NCI-H1417 treated with DMSO at 0.1 percent for 48 hours (cell line): Measurements from ENCODE around the gene NIM1K.
"Not testable (repeated sequence)": the region's sequence is repeated elsewhere in the genome, so short reads cannot be mapped to it uniquely, and the experiment has no call there.

ENCODE experiments used
- DNase-seq: peaks from one replicate; lab custom pipeline; 2025; lab: John Stamatoyannopoulos, UW

NIM1K gene

DNA sequence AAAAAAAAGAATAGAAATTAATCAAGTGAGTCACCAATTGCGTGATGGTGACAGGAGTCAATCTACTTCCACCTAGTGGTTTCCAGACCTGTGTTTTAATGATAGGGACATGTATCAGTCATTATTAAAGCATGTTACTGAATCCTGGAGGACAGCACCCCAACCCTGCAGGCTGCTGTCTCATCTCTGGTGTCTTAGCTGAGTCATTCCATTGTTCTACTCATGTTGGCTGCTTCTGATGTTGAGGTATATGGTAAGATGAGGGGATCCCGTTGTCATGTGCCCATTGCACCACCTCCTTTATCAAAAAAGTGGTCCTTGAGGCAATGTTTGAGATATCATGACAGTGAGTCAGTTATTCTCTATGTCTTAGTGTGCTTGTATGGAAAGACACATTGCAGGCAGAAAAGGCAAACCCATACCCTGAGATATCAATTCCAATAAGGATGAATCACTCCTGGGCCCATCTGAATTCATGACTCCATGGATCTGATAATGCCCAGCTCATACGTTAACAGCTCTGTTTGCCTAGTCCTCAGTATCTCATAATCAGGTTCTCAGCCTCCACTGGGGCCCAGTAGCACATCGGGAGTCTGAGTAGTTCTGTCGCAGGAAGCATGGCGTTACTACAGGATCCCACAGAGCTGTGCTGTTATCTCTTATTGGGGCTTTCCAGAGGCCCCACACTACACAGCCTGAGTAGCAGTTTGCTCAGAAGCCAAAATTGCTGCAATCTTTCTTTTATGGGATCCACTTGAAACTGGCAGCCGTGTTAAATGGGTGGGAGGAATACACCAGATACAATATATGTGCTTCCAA, 90.0 kb downstream of the NIM1K start:
- no peak for DNase-seq

DNA sequence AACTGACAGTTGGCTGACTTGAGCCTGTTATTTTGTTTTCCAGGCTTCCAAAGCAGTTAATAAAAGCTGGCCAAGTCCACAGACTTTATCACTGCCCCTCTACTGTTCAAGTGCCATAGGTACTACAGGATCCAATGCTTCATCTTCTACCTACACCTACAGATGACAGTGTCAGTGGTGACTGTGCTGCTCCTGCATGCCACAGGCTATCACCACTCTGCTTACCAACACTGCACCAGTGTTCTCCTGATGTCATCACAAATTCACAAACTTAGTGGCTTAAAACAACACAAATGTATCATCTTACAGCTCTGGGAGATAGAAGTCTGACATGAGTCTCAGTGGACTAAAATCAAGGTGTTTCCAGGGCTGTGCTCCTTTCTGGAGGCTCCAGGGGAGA, 94.6 kb downstream of the NIM1K start:
- DNase-seq, result no peak

DNA sequence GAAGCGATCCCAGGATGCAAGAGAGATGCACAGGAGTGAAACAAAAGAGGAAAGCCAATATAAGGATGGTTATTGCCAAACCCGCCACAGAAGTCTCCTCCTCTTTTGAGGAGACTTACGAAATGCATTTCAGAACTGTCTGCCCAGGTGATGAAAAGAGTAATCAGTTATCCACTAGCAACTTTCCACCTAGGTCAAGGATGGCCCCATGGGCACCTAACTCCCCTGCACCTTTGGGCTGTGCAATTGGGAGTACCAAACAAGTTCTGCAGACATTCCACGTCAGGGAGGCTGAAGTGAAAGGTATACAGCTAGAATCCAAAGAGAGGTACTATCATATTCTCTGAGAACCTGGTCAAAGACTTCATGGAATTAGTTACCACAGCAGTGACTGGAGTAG, 95.5 kb downstream of the NIM1K start:
- DNase-seq, result no peak

DNA sequence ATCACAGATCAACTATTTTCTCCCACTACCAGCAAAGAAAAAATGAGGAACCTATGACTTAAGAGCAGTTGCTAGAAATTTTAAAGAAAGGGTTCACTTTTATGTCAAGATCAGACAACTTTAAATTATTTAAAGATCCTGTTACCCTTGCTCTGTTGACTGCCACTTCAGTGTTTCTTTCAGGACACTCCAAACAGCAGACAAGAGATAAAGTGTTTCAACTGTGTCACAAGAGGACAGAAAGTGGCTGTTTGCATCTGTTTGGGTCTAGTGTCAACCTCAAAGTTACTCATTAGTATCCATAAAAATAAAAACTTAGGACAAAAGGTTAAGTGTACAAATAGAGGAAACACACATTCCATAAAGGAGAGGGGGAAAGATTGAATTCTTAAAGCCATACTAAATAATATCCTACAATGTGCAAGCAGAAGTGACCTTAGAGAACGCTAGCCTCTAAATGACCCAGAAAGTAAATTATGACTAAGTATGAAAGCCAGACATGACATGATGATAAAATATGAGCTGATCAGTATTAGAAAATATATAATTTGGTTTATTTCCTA, 96.3 kb downstream of the NIM1K start:
- DNase-seq, result no peak

DNA sequence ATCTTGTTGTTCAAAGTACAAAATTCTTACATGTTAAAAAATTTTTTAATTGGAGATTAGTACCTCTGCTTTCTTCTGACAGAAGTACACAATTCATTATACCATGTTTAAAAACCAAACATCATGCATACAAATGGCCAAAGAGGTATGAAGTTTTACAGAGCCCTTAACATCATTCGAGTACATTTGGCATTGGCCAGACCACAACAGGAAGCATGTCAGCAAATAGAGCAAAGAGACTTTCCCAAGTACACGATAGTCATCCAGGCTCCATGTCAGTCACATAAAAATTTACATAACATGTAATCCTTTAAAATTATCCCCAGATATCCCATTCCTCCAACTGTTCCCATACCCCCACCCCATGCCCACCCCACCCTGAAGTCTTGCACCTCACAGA, 98.7 kb downstream of the NIM1K start:
- no peak for DNase-seq

DNA sequence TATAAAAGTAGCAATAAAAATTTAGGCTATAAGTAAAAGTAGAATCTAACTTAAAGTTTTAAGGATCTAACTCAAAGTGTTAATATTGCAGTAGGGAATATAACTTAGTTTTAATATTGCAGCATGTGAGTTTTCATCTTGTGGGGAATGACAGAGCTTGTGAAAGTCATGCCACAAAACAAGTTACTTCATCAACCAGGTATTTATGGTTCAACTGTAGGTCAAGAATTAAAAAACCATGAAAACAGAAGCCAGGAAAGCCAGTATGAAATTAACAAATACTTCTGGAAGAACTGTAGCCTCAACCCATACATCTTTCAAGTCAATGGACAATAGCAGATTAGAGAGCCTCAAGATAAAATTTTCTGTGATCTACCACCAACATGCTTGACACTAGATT, 102.2 kb downstream of the NIM1K start:
- DNase-seq, result no peak

DNA sequence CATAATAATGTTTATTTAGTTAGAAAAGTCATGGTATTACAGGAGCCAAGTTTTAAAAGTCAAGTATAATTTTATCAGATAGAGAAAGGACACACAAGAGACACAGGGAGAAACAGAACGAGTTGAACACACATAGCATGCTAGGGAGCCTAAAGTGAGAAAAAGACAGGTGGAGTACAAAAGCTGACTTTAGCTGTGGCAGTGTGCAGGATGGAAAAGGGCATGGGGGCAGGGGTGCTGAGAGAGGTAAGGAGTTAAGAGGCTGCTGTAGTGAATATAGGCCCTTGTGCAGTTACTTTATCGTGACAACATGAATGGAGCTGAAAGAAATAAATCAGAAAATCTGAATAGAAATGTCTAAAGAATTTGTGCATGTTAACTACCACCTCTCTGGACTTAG, 103.2 kb downstream of the NIM1K start:
- DNase-seq, result no peak

DNA sequence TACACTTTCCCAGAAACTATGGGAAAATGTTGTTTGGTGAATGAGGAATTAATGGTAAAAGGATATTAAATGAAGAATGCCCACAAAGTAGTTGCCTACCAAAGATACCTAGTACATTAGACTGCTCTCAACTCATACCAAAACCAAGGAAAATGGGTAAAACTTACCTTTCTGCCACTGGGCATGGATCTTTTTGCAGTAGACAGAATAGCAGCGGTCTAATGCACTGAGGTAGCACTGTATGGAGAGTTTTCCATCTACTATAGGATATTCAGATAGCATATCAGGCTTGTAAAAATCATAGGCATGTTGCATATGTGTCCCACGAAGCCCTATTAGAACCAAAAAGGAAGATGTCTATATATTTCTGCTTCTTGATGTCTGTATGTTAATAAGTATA, 104.8 kb downstream of the NIM1K start:
- no peak for DNase-seq

DNA sequence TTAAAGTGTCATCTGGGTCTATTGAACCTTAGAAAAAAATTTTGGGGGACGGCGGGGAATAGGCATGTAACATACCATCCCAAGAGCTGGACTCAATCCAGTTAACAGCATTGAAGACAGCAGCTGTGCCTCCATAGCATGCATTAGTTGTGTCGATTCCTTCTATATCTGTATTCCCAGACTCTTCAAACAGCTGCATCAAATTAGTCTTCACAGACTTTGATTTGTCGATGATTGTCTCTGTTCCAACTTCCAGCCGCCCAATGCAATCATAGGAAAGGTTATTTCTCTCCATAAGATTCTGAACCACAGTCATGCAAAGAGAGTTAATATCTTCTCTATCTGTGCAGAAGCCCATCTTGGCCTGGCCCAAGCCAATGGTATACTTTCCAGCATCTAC, 106.4 kb downstream of the NIM1K start:
- no peak for DNase-seq

DNA sequence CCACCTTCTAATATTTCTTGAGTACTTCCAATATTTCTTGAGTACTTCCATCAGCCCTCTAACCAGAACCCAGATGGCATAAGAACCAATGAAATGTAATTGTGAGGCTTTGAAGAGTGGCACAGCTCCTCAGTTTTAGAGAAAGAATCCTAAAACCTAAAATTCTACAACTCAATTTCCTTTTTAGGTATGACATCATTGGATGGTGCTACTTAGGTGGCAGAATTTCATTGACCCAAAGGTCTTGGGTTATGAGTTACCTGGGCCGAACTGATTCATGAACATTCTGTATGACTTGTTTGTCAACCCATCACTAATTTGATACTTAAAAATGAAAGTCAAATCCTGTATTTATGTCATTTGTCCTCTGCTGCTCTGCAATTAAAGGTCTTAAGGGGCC, 108.1 kb downstream of the NIM1K start:
- no peak for DNase-seq

DNA sequence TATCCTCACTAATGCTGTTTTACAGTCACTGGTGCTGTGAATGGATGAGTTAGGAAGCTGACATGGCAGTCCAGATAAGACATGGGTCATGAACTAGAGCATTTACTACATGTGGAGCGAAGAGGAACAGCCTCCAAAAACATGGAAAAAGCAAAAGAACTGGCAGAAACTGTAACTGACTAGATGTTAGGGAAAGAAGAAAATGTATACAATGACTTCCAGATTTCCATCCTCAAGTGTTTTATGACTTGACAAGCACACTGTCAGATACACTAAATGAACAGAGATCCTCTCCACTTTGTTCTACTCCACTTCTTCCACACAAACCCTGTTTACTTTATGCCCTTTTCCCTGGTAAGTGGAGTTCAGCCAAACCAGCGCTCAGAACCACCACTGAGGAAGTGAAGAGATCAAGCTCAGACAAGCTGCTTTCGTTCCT, 109.6 kb downstream of the NIM1K start:
- no peak for DNase-seq

DNA sequence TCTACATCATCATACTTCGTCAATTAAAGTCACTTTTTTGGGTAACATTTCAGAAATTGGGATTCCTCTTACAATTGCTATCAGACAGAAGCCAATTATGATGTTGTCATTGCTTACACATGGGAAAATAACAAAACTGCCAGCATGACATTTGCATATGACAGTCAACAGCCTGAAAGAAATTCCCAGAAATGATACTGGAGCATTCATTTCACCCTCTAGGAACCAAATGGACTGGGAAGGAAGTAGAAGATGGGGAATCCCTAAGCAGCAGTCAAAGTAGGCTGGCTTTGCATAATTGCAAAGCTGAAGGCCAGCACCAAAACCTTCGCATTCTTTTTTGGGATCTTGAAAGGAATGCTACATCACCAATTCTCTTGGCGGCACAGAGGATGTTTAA, 110.5 kb downstream of the NIM1K start:
- DNase-seq, result no peak

DNA sequence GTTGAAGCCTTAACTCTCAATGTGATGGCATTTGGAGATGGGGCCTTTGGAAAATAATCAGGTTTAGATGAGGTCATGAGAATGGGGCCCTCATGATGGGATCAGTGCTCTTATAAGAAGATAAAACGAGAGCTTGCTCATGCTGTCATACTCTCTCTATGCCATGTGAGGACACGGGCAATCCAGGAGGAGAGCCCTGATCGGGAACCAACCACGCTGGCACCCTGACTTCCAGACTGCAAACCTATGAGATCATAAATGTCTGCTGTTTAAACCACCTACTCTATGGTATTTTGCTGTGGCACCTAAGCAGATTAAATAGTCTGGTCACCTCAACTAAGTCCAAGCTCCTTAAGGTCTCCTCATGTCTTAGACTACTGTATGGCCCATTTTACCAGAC, 111.2 kb downstream of the NIM1K start:
- DNase-seq, result no peak

DNA sequence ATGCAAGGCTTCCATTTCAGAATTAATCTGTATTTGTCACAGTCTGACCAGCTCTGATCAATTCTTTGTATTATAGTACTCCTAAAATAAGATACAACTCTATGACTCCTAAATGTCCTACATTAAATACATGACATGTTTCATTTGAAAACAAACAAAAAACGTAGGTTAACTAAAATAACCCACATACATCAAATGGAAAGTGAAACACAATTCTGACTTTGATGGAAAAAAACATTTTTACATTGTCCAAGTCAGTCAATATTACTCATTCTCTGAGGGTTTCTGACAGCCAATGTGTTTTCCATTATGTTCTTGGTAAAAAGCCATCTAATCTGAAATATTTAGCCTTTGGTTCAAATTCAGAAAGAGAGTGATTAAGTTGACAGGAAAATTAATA, 112.5 kb downstream of the NIM1K start:
- no peak for DNase-seq

DNA sequence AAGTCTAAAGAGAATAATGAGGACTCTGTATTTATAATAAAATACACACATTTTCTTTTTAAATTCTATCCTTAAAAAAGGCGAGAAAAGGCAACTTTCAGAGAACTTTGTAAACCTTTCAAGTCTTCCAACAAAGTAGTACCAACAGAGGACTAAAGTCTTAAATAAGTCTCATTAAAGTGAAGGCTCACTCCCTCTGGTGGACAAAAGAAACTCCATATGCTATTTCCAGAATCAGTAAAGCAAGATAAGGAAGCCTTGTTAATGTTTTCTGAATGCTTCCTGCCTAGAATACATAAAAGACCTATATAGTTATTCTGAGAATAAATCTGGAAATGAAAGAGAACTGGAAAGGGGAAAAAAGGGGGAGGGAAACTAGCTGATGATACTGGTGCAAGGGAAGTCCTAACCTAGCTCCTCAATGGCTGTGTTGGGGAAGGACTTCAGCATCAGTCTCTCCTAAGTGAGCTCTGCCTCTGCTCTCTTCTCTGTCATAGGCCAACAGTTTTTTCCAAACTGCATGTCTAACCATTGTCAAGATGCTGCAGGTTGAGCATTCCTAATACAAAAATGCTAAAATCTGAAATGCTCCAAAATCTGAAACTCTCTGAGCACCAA, 114.0 kb downstream of the NIM1K start:
- DNase-seq, result no peak

DNA sequence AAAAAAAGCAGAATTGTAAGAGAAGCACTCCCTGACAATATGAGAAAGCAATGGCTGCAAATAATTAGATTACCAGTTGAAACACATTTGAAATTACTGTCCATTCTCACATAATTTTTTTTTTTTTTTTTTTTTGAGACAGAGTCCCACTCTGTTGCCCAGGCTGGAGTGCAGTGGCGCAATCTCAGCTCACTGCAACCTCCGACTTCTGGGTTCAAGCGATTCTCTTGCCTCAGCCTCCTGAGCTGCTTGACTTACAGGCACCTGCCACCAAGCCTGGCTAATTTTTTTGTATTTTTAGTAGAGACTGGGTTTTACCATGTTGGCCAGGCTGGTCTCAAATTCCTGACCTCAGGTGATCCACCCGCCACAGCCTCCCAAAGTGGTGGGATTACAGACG, 114.9 kb downstream of the NIM1K start:
- not testable (repeated sequence) for DNase-seq

DNA sequence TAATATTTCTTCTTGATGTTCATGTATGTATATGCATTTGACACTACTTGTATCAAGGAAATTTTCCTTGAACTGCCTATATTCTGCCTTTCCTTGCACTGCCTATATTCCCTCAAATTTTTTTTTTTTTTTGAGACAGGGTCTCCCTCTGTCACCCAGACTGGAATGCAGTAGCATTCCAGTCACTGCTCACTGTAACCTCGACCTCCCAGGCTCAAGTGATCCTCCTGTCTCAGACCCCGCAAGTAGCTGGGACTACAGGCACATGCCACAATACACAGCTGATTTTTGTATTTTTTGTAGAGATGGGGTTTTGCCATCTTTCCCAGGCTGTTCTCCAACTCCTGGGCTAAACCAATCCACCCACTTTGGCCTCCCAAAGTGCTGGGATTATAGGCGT, 117.1 kb downstream of the NIM1K start:
- DNase-seq, result no peak

DNA sequence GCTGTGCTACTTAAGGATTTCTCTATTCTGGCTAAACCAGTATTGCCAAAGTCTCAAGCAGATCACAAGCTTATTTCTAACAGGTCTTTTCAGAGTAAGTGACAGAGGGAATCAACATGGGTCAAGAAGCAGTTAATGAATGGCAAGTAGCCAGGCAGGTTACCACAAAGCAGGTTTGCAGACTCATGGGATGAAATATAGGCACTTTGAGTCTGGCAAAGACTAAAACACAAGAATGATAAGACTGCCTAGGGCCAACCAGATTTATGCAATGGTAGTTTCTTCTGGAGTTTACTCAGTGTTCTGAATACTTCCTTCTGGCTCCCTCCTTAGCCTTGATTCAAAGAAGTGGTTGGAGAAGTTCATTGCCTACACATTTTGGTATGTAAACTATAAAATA, 117.6 kb downstream of the NIM1K start:
- DNase-seq, result no peak

DNA sequence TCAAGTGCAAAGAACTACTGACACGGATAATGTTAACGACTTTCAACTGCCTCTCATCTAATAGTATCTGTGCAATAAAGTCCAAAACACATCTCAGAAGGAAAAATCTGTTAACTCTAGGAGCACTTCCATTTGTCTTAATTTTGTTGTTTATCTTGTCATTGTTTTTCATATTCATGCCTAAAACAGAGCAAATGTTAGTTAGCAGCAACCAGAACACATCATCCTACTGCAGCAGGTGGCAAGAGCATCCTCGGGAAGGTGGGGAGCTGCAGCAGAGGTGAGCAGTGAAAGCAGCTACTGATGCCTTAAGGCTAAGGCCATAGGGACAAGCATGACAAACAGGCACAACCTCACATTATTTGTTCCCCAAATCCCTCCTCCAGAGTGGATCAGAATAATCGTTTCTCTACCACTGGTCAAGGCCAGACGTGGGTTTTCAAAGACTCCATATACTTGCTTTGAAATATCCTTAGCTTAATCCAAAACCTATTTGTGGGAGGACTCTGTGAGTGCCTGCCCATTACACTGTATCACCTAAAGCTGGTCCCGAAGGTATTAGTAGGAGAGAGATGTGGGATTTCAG, 120.1 kb downstream of the NIM1K start:
- DNase-seq, result no peak

DNA sequence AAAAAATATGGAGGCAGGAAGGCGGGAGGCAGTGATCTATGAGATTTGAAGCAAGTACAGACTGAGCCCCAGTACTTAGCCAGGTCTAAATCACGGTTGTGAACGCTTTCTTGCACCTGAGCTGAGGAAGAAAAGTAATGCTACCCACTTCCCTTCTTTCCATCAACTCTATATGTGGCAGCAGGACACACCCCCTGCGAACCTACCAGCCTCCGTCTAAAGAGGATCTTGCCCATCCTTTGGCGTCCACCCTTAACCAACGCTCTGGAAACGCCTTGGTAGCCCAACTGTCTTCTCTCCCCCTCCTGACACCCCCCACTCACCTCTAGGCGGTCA, 120.6 kb downstream of the NIM1K start:
- DNase-seq, result no peak

DNA sequence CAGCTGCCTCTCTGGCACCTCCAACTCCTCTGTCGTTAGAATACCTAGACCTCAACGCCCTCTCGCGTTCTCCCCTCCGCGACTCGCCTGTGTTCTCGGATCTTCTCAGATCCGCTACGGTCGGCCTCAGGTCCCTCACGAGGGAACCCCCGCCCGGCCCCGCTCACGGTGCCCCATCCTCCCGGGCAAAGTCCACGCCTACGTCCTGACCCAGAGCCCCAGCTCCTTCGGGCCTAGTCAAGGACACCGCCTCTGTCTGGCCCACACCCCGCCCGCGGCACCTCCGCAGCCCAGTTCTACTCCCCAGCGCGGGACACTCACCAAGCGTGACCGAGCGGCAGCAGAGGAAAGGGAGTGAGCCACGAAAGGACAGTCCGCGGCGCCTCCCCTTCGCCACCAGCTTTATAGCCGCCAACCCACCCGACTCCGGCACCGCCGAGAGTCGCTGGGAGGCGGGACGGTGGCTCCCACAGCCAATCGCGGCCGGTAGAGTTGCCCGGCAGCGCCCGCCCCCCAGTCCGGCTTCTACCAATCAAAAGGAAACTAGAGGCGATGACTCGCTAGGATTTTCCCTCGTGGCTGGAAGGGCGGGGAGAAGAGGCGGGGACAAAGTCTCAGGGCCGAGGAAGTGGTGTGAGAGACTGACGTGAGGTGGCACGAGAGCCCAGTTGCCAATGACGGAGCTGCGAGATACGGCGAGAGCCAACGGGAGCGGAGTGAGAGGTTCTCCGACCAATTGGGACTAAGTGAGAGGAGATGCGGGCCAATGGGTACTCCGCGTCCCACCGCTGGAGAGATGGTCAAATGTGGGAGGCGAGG, 121.2 kb downstream of the NIM1K start, which contains the start of gene HMGCS1:
Gene HMGCS1, minus strand, starts transcription at position 378 of the 819 bp plus-strand sequence. CDS start 14,447 bp downstream, outside the sequence.
- DNase-seq, result peak; percentile 98

DNA sequence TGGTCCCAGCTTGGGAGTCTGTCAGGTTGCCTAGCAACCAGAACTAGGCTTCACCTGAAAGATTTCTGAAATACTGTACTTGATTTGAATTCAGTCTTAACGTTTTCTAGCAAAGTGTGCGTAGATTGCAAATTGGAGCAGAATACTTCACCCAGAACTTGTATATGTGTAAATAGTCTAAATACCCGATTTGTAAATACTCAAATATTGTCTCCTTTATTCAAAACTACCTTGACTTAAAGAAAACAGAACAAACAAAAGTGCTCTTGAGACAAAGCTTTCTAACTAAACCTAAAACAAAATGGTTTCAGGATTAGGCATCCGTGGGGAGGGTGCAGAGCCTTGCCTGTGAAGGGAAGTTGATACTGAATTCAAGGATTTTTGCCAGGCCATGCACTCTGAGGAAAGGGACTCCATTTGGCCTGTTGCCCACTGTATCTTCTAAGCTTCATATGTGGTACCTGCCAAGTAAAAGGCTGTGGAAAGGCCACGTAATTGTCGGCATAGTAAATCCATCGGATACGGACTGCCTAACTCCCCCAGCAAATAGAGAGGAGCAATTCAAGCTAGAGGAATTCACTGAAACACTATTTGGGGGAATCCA, 121.9 kb downstream of the NIM1K start:
- DNase-seq, result no peak
